ENCODE measurements around the gene ABCE1.
A peak's percentile ranks its signal among the peaks of the same experiment; 100 is the strongest.

Gene ABCE1

DNA sequence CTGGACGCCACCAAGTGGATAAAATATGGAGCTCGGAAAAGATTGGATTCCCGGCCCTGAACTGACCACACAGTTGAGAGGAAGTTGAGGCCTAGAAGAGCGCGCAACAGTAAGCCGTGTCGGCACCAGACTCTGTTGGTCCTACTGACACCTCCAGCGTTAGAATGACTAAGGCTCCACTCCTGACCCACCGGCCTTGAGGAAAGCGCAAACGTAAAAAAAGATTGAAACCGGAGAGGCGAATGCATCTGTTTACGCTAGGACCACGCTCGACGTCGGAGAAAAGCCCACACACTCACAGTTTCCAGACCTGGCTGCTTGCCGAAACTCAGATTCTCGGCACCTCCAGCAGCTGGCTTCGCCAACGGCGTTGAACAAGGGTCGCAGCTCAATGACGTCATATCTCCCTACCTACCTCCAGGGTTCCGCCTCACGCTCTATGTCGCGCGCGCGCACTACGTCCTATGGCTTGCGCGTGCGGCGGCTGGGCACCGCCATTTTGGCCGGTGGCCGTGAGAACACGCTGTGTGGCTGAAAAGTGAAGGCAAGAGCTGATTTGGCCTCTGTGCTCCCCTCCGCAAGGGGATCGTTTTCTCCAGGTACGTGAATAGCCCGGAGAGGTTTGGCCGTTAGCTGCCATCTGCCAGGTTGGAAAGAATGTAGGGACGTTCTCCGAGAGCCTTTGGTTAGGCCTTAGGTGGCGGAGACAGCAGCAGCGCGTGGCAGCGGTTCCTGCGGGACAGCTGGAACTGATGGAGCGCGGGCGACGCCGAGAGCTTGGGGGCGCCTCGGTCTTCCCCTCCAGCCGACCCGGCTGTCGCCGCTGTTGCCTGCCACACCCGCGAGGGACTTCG is at the start of gene ABCE1, which contains the start of gene ANAPC10:
TSS of gene ABCE1 (plus strand) at position 491 of the 854 bp plus-strand sequence. CDS start 6,102 bp downstream, outside the sequence.
TSS of gene ANAPC10 (minus strand) at position 376 of the 854 bp plus-strand sequence. CDS start 2,097 bp downstream, outside the sequence.
- FAIRE-seq = peak; percentile 78

DNA sequence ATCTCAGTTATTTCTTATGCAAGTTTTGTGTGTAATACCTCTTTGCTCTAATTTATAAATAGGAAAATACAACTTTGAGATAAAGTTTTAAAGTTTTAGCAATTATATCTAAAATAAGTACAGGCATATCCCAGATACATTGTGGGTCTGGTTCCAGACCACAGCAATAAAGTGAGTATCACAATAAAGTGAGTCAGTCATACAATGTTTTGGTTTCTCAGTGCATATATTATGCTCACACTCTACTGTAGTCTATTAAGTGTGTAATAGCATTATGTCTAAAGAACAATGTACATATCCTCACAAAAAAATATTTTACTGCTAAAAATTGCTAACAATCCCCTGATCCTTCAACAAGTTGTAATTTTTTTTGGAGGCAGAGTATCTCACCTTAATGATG is 49.3 kb upstream of the ABCE1 start:
- no peak for FAIRE-seq

- no peak for FAIRE-seq
These were observed 48.9 kb upstream of the ABCE1 start for GRCh38 chr4:145049241-145049640.

- no peak for FAIRE-seq
These were observed 42.4 kb upstream of the ABCE1 start for GRCh38 chr4:145055533-145056257.

GRCh38 chr4:145056325-145057130 is 41.6 kb upstream of the ABCE1 start:
- FAIRE-seq = no peak

- no peak for FAIRE-seq
These were observed 39.9 kb upstream of the ABCE1 start for GRCh38 chr4:145058256-145058655.

GRCh38 chr4:145061318-145061920 is 36.7 kb upstream of the ABCE1 start:
- peak; percentile 94 for FAIRE-seq

DNA sequence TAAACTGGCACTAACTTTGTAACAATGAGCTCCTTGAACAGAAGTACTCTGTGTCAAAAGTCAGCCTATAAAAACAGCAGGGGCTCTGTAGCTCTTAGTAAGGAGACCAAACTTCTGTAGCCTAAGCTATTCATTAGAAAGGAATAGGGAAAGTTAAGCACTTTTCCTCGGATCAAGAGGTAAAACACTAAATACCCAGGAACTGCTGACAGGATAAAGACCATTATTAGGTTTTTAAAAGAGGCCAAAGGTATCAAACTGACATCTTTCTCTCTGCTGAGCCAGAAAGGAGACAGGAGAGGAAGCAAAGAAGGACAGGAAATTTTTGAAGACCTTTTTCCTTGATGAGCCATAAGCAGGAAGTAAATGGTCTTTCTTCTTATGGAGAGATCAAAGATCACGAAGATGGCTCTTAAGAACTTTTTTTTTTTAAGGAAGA is 32.0 kb upstream of the ABCE1 start:
- no peak for FAIRE-seq

DNA sequence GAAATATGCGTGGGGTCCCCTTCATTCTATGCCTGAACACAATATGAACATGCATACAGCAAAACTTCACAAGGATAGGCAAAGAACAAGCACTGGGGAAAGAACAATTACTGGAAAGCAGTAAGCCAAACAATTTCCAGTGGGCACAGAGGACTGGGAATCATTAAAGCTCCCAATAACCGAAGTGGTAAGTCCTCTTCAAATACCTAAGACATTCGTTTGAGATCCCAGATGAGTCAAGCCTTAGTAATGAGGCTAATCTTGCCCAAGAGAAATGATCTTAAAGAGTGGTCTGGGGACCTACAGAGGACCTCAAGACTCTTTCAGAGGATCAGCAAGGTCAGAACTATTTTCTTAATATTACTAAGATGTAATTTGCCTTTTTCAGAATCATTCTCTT is 28.8 kb upstream of the ABCE1 start:
- no peak for FAIRE-seq

GRCh38 chr4:145071560-145071959 is 26.6 kb upstream of the ABCE1 start:
- no peak for FAIRE-seq

GRCh38 chr4:145075742-145076468 is 22.2 kb upstream of the ABCE1 start:
- FAIRE-seq = no peak

DNA sequence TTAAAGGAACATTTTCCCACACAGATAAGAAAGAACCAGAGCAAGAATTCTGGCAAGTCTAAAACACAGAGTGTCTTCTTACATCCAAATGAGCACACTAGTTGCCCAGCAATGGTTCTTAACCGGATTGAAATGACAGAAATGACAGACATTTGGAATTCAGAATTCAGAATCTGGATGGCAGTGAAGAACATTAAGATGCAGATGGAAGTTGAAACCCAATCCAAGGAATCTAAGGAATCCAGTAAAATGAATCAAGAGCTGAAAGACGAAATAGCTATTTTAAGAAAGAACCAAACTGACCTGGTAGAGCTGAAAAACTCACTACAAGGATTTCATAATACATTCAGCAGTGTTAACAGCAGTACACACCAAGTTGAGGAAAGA is 21.6 kb upstream of the ABCE1 start:
- FAIRE-seq = no peak

DNA sequence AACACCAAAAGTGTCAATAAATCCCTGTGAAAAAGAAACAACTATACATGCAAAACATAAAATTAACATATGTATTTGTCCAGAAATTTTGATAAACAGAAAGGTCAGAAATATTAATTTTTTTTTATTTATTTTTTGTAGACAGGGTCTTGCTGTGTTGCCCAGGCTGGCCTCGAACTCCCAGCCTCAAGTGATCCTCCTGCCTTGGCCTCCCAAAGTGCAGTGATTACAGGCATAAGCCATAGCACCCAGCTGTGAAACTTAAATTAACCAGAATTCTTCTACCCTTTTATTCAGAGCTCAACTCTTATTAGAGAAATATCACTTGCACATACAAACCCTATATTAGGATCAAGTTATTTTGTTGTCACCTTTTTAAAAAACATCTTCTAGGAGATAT is 16.4 kb upstream of the ABCE1 start:
- FAIRE-seq = no peak

DNA sequence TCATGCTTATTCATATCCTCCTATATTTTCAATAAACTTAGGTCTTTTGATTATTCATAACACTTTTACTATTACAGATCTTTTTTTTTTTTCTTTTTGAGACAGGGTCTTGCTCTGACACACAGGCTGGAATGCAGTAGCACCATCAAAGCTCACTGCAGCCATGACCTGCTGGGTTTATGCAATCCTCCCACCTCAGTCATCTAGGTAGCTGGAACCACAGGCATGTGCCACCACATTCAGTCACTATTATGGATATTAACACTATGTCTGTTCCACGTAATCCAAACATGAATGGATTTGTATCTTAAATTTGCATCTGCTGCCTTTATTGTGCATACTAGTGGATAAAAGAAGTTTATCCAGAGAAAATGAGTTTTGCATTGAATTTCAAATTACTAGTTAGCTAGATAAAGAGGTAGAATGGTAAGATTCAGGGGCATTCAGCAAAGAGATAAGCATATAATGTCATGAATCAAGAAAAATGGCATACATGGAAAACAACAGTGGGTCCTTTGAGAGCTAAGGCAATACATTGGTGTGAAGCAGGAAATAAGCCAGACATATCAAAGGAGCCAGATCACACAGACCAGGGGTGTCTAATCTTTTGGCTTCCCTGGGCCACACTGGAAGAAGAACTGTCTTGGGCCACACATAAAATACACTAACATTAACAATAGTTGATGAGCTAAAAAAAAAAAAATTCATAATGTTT is 14.1 kb upstream of the ABCE1 start:
- FAIRE-seq = no peak

DNA sequence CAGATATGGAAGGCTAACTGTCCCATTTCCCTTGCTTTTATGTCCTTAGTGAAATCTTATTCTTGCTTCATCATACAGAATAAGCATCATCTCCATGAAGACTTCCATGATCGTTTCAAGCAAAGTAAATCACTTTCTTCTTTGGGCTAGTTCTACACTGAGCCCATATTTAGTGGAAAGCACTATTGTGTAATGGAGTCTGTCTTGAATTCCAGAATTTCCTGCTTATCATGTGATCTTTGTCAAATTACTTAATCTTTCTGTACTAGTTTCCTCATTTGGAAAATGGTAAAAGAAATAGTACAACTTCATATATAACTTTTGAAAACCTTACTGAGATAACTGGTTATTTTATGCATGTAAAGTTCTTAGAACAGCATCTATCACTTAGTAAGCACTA is 7.7 kb upstream of the ABCE1 start:
- no peak for FAIRE-seq

DNA sequence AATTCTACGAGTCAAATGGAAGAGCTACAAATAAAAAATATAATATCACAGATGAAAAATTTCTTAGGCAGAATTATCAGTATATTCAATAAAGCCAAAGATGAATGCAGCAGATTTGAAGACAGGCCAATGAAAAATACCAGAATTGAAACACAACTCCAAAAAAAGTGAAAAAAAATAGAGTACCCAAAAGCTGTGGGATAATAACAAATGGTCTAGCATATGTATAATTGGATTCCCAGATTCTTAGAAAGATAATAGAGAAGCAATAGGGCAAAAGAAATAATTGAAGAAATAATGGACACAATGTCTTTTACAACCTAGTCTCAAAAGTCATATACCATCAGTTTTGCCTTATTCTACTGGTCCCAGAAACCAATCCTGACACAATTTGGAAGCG is 4.5 kb upstream of the ABCE1 start:
- no peak for FAIRE-seq

DNA sequence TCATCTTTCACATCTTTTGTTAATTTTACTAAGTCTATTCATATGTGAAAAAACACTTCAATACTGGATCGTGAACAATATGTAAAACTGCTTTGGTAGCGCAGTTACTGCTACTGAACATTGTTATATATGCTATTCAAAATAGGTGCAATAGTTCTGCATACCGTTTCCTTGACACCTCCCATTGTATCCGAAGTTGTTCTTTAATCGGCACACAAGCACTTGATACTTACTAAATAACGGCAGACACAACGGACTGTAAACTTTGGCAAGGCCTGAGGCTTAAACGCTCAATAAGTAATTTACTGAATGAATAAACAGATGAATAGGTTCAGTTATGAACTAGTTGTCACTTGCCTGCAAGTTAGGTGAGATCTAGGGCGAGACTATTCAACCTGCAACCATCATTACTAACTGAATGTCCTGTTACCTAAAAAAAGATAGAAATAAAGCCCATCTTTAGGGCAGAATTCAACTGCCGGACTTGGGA is 735 bp upstream of the ABCE1 start:
- no peak for FAIRE-seq

DNA sequence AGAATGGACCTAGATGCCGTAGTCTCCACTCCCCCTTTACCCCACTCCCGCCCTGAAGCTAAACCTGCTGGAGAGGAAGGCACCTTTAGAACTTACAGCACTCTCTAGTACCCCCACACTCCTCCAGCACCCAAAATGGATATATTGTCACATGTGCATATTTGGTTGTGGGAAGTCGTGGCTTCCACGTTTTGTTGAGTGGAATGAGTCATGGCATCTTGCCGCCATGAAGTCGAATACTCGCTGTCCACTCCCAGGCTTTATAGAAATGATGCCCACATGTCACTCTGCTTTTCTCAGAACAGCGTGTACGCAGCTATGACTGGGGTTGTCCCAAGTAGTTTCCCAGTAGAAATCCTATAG is 545 bp downstream of the ABCE1 start:
- no peak for FAIRE-seq

- FAIRE-seq = no peak
These were observed 1.5 kb downstream of the ABCE1 start for GRCh38 chr4:145099653-145100052.

- FAIRE-seq = no peak
These were observed 3.0 kb downstream of the ABCE1 start for GRCh38 chr4:145101091-145101490.

- FAIRE-seq = no peak
These were observed 4.5 kb downstream of the ABCE1 start for GRCh38 chr4:145102619-145103018.
